ENCODE results near the gene PTPRCAP.

GRCh38 chr11:67406420-67406968, 31.0 kb downstream of the PTPRCAP start:
- no peak for TF ChIP-seq RXRA (IDR thresholded peaks at IDR 0.05)
- no peak for TF ChIP-seq CTCF (IDR thresholded peaks at IDR 0.05; ENCODE audit: low read depth, low read length, missing input control)
- no peak for TF ChIP-seq TAF1 (conservative IDR thresholded peaks at IDR 0.05)
- no peak for TF ChIP-seq JUND (IDR thresholded peaks at IDR 0.05)
- TF ChIP-seq EGR1 (IDR thresholded peaks at IDR 0.05; ENCODE audit: low read depth in 2 of 2): no peak
- no peak for TF ChIP-seq MAX (IDR thresholded peaks at IDR 0.05)

All from liver (tissue), 3 donors.